Left kidney (tissue), 2 donors: ENCODE measurements around the gene GATA5. TPM values are rescaled to one million over a fixed set of nuclear protein-coding genes. Genes with fewer than 3 reads are reported as not detected.

Experiments used
- DNase-seq: peaks from one replicate; pipeline ENCODE4 v3.0.0-alpha.2; 2013
- polyA plus RNA-seq: library from polyadenylated mRNA; unstranded; fragments of 120-200 nt; gene quantifications from one replicate; pipeline ENCODE4 v1.2.1, GENCODE V29; 2013; ENCODE audit not compliant: insufficient read length

The GATA5 gene
- polyA plus RNA-seq, 1 donor = 6.9 TPM

DNA sequence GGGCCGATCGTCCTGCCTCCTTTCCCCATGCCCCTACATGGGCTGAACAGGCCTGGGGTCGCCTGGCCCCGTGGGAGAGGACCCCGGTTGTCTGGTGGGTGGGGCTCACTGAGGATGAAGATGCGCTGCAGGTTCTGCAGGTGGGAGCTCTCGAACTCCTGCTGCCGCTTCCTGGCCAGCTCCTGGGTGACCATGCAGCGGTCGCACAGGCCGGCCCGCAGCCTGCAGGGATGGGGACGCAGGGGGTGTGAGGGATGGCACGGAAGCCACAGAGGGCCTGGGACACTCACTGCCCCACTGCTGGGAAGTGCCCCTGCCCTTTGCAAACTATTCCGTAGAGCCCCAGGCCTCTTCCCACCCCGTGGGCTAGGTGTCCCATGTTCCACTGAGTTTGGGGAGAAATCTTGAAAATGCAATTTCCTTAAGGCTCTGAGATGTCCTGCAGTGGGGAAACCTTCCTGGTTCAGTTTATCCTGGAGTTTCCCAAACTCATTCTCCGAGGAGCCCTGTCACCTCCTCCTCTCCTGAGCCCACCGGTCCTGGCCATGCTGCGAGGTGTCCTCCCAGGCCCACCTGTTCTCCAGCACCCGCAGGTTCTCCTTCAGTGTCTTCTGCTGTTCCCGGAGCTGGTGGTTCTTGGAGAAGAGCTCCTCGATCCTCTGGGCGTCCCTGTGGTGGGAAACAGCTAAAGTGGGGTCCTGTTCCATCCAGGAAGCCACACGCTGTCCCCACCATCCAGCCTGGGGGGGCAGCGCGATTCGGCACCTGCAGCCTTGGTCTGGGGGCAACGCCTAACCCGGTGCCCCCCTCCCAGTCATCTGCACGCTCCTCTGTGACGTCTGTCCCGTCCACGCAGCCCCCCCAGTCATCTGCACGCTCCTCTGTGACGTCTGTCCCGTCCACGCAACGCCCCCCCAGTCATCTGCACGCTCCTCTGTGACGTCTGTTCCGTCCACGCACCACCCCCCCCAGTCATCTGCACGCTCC lies 58.9 kb downstream of the GATA5 start:
- DNase-seq = no peak

DNA sequence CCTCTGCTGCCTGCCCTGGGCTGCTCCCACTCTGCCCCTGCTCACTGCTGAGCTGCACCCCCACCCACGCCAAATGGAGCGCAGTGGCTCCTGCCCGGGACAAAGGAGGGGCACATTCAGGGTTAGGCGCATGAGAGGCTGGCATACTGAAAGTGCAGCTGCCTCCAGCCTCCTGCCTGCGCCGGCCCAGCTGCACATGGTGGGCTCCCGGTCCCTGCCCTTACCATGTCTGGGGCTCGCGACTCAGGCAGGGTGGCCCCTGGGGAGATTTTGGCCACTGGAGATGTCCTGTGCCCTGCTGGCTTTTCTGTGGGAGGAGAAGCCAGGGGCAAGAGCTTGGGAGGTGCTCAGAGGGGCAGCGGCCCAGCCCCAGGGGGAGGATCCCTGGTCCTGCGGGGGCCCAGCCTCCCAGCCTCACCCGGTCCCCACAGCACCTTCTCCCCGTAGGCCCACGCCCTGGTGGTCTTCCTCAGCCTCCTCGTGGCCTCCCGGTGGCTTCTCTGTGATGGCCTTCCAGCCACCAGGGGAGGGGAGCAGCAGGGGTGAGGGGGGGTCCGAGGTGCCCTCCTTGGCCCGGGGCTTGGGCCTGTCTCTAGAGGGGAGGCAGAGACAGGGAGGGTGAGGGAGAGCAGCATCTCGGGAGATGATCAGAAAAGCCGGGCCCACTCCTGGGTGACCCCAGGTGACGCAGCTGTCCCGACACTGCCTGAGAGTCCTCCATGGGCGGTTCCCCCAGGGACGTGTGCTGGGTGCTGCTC lies 60.3 kb downstream of the GATA5 start:
- no peak for DNase-seq

DNA sequence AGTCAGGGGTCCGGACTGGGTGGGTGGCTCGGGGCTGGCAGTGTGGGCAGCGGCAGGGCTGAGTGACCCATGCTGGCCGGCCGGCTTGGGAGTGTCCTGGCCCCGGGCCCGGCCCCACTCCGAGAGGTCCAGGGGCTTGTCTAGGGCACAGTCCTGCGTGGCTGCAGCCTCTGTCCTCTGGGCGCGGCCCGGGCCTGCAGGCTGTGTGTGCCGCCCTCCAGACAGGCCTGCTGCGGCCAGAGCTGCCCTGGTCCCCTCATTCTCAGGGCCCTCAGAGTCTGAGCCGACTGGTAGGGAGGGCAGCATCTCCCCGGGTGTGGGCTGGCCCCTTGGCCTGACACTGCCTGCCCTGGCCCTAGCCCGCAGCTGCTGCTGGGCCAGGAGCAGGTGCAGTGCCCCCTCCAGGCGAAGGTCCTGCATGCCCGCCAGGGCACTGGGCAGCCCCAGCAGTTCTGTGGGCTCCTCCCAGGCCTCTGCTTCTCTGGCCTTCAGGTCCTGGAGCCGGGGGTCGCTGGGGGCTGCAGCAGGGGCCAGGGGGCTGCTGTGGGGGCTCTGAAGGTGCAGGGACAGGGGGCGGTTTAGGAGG lies 61.8 kb downstream of the GATA5 start:
- DNase-seq = no peak

Other genes with a start within 250 kb of the GATA5 start
- 43.6 TPM for gene OSBPL2, start 237.5 kb downstream of the GATA5 start, polyA plus RNA-seq
- gene ADRM1, start 173.0 kb downstream of the GATA5 start, polyA plus RNA-seq = 37.6 TPM
- 119 TPM for gene LAMA5, start 108.7 kb downstream of the GATA5 start, polyA plus RNA-seq
- gene RPS21, start 88.9 kb downstream of the GATA5 start, polyA plus RNA-seq = 686 TPM
- 10.0 TPM for gene CABLES2, start 68.7 kb downstream of the GATA5 start, polyA plus RNA-seq
- 1.3 TPM for gene RBBP8NL, start 48.5 kb downstream of the GATA5 start, polyA plus RNA-seq
- gene SLCO4A1, start 166.5 kb upstream of the GATA5 start, polyA plus RNA-seq = 2.0 TPM
- gene NTSR1, start 232.8 kb upstream of the GATA5 start, polyA plus RNA-seq = 1.5 TPM